ENCODE measurements around the gene JADE3.

The JADE3 gene

DNA sequence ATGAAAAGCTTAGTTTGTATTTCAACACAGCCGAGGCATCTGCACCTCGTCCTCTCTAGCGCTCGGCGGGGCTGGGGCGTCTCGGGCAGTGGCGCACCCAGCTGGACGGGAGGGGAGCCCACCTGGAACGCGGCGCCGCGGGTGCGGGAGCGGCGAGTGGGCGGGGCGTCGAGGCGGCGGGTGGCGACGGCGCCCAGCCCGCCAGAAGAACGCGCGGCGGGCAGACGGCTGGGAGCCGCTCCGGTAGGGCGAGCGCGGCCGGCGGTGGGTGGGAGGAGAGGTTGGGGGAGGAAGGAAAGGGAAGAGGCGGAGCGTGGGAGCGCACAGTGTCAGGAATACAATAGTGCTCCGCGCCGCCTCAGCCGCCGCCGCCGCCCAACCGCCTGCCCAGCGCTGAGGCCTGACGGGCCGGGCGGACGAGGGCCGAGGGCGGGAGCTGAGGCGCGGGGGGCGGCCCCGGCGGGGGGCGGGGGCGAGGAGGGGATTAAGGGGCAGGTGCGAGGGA, at the start of gene JADE3:
JADE3 (plus strand) TSS at position 324 of the 505 bp plus-strand sequence. CDS start 72,474 bp downstream, outside the sequence.
- DNase-seq = peak; percentile 42

DNA sequence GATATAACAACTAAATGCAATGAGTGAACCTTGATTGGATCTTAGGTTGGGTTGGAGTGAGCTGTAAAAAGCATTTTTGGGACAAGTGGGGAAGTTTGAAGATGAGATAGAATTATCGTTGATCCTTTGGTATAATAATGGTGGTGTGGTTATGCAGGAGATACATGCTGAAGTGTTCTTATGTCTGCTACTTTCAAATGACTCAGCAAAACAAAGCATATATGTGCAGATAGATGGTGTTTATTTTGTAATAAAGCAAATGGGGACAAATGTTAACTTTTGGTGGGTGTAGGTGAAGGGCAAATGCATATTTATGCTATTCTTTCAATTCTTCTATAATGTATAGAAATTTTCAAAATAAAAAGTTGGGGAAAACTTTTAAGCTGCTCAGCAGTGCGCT, 49.1 kb upstream of the JADE3 start:
- no peak for DNase-seq

DNA sequence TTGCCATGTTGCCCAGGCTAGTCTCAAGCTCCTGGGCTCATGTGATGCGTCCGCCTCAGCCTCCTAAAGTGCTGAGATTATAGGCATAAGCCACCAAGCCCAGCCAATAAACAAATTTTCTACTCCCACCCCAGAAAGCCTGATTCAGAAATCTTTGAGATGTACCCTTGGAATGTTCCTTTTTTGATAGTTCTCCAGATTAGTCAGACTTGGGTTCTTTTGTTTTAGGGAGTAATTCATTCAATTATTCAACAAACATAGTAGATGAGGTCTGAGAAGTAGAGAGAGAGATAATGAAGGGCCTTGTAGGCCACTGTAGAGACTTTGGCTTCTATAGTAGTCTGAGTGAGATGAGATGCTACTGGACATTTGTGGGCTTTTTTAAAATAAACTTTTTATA, 47.6 kb upstream of the JADE3 start:
- DNase-seq = no peak

DNA sequence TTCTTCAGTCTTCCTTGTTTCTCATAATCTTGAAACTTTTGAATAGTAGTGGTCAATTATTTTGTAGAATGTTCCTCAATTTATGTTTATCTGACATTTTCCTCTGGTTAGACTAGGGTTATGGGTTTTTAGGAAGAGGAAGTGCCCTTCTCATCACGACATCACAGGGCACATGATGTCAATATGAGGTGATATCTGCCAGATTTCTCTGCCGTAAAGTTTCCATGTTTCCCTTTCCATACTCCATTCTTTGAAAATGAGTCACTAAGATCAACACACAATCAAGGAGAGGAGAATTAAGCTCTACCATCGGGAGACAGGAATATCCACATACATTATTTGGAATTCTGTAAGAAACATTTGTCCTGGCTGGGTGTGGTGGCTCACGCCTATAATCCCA, 46.9 kb upstream of the JADE3 start:
- peak; percentile 61 for DNase-seq

DNA sequence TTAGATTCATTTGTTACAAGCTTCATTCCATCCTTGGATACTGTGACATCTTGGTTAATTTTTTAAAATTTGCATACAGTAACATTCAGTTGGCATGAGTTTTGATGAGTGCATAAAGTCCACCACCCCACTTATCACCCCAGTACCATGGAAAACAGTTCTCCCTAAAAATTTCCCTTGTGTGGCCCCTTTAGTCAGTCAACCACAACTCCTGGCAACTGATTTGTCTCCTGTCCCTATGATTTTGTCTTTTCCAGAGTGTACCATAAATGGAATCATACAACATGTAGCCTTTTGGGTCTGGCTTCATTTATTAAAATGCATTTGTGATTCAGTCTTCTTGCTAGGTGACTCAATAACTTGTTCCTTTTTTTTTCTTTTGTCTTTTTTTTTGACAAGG, 45.5 kb upstream of the JADE3 start:
- DNase-seq = no peak

DNA sequence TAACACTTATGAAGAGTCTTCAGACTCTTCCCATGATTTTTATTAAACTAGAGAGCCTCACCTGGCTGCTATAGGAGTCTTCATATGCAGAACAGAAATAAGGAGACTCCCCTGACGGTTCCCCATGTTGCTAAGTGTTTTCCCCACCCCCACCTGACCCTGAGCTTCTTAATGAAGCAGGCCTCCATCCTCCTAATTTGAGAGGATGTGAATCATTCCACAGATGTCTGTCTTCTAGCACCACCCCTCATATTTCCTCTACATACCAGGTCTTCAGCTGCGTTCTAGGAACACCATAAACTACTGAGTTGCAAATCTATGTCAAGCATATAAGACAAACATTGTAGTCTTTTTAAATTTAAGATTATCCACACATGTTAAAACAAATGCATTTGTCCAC, 38.5 kb upstream of the JADE3 start:
- DNase-seq = no peak

DNA sequence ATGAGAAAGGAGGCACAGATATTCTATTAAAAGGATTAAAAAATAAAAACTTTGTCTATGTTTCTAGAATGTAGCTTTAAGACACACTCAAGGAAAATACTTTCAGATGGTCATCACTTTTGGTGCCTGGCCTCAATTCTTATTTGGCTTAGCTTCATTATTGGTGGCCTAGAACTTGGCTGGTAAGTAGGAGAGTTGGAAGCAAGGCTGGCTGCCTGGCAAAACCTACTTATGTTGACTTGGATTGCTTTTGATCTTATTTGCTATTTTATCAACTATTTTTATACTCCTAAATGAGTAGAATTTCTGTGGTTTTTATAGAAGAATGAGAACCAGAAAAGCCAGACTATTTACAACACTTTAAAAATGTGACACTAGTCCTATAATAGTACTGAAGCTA, 35.3 kb upstream of the JADE3 start:
- DNase-seq = no peak

DNA sequence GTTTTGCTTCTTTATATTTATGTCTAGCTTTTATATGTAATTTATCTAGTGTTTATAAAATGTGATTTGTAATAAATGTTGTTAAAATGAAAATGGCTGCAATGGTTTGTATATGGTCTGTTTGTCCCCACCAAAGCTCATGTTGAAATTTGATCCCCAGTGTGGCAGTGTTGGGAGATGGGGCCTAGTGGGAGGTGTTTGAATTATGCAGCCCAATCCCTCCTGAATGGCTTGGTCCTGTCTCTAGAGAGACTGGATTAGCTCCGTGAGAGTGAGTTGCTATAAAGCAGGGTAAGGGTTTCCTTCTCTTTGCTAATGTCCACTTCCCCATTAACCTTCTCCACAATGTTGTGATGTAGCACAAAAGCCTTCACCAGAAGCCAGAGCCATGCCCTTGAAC, 30.0 kb upstream of the JADE3 start:
- DNase-seq = no peak

DNA sequence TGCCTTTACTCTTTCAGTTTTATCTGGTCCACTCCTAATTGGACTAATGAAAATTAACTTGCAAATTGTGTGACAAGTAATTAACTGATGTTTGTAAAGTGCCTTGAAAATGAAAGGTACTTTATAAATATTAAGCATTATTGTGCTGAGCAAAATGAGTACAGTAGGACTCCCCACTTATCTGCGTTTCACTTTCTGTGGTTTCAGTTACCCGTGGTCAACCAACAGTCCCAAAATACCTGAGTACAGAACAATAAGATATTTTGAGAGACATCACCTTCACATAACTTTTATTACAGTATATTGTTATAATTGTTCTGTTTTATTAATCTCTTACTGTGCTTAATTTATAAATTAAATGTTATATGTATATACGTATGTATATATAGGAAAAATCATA, 27.4 kb upstream of the JADE3 start:
- no peak for DNase-seq

DNA sequence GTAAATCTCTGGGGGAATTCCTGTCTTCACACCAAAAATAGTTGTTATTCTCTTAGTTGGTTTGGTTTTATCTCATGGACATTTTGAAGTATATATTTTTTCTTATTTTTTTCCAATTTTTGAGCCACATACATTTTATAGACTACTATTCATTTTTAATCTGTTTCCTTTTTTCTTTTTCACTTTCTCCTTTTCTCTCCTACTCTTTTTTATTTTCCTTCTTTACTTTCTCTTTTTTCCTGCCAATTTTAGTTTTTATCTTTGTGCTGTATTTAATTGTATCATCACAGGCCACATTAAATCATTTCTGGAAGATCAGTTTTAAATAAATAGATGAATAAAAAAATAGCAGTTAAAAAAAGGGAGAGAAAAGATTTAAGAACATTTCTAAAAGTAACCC, 14.0 kb upstream of the JADE3 start:
- no peak for DNase-seq

DNA sequence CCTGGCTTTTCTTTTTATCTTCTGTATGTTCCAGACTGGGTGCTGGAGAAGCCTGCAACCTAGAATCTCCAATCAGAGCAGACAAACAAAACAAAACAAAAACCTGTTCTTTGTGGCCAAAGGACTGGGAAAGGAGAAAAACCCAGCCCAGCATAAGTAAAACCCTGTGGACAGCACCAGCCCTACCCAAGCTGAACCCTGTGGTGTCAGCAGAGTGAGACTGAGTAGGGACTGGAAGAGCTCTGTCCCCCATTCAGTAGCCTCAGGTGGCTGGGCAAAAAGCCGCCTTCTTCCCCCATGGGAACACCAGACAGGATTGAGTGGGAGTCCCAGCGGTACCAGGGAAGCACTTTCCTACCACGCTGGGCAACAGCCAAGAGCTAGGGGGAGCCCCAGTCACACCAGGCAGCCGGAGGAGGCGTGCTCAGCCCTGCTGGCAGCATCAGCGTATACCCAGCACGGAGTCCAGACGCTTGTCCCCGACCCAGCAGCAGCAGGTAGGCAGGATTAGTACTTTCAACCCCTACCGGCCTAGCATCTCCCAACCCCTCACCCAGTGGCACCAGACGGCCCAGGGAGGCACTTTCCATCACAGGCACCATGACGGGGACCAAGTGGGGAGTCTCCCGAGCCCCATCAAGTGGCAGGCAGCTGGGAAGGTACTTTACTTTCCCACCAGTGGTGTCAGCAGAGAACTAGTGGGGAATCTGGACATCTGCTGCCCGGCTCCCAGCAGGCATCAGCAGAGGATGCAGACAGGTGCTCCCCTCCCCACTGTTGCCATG, 8.6 kb upstream of the JADE3 start:
- peak; percentile 42 for DNase-seq

DNA sequence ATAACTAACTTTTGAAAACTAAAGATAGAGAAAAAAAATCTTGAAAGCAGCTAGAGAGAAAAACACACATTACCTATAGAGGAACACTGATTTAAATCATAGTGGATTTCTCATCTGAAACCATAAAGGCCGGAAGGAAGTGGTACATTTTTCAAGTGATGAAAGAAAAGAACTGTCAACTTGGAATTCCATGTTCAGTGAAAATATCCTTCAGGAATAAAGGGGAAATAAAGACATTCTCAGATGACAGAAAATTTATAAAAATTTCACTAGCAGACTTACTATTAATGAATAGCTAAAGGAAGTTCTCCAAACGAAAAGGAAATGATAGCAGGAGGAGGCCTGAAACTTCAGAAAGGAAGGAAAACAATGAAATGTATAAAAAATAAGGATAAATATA, 7.6 kb upstream of the JADE3 start:
- DNase-seq = no peak

DNA sequence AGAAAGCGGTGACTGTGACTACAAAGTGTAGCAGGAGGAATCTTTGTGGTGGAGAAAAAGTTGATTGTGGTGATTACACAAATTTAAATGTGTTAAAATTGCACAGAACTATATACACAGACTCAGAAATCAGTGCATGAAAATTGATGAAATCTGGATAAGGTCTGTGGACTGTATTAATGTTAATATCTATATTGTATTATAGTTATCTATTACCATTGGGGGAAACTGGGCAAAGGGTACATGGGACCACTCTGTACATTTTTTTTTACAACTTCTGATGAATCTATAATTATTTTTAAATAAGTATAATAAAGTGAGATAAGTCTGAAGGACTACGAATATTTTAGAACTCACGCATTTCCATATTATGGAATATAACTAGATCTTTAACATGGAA, 1.8 kb upstream of the JADE3 start:
- DNase-seq = no peak

DNA sequence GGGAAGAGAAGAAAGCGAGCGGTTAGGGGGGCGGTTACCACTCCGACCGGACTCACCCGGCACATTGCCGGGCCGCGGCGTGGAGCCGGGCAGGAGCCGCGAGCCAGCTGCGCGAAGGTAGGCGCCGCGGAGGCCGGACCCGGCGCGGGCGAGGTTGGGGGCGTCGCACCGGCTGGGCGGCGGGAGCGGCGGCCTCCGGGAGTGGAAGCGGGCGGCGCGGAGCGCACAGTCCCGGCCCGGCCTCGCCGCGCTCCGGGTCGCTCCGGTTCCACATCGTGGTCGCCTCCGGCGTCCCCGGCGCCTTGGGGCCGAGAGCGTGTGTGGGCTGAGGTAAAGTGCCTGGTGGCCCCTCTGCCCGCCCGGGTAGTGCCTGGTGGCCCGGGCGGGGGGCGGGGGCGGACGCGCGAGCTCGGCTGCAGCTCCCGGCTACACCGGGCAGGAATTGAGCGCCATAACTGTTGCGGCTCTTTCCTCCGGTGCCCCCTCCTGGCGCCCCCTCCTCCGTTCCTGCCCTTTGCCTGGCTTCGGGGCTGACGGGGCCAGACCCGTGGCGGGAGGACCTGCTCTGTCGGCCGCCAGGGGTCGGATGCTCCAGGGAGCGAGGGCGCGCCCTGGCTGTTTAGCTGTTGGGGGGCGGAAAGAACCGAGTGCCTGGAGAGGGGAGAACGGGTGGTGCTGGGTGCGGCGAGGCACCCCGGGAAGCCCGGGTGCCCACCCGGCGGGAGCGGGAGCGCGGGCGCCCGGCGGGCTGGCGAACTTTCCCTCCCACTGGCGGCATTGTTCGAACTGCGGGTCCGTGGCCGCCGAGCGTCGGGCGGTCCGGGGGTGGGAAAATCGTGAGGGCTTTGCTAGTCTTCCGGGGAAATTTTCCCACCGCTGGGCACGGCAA, 626 bp downstream of the JADE3 start:
- DNase-seq = no peak

DNA sequence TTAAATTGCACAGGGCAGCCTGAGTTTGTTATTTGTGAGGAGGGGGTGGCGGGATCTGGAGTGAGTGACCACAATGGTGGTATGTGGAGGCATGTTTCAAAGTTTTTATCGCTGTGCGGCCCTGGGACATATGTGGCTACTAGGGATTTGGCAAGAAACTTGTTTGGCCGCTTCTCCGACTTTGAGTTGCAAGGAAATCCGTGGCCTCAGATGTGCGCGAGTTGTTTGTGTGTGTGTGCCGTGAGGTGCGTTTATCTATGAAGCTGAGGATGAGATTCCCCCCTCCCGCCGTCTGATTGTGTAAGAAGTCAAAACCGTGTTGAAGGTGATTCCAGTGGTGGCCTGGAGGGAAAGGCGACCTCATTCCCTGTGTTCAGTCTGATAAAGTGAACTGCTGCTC, 1.4 kb downstream of the JADE3 start:
- no peak for DNase-seq

DNA sequence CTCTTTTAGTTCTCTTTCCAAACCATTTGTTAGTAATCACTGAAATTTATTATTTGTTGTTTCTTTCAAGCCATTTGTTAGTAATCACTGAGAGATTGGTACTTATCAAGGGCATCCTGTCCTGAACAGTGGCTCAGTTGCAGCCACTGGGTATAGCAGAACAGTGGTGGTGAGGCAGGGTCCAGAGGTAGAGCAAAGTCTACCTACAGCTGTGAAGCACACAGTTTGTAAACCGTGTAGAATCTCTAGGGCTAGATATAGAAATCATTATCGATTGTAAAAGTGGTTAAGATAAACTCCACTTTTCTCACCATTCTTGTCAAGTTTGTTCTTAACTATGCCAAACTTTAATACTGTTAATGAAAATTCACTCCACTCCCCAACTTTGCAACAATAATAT, 4.1 kb downstream of the JADE3 start:
- DNase-seq = no peak

DNA sequence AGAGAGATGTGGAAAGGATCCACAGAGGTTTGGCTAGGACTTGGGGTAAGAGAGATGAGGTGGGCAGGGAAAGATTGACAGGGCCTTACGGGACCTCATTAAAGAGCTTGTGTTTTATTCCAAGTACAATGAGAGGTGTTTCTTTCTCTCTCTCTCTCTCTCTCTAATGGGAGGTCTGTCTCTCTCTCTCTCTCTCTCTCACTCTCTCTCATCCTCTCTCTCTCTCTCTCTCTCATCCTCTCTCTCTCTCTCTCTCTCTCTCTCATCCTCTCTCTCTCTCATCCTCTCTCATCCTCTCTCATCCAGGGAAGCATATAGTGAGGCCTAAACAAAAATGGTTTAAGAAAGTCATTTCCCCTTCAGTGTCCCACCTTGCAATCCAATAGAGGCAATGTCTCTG, 5.4 kb downstream of the JADE3 start:
- no peak for DNase-seq

DNA sequence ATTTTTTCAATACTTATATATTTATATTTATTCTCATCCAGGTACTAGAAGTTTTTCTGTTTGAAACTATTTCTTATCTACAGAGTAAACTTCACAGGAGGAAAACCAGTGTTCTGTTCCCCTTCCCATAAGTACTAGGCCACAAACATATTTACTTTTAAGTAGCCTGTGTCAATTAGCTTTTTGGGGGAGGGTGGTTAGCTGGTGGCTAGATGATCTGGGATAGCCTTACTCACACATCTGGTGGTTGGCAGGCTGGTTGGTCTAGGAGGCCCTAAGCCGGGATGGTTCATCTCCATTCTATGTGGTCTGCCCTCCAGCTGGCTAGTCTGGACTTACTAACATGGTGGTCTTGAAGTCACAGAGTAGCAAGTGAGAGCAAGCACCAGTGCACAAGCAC, 6.2 kb downstream of the JADE3 start:
- no peak for DNase-seq

DNA sequence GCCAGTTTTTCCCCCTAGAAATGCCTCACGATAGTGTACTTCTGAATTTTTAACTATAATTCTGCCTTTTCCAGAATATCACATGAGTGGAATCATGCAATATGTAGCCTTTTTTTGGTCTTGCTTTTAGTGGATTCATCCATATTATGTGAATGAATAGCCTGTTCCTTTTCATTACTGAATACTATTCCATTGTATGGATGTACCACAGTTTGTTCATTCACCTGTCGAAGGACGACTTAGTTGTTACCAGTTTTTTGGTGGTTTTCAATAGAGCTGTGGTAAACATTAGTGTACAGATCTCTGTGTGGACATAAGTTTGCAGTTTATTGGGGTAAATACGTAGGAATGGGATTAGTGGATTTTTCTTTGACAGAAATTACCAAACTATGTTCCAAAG, 8.0 kb downstream of the JADE3 start:
- DNase-seq = no peak

DNA sequence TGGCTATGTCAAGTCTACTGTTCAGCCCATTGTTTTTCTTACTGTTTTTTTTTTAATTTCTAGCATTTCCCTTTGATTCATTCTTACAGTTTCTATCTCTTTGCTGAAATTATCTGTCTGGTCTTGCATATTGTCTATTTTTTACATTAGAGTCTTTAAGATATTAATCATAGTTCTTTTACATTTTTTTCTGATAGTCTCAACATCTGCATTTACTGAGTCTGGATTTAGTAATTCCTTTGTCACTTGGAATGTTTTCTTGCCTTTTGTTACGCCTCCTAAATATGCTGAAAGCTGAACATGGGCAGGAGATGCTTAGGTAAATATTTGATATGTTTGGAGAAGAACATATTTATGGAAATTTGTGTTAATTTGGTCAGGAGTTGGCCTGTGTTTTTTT, 10.4 kb downstream of the JADE3 start:
- DNase-seq = no peak

DNA sequence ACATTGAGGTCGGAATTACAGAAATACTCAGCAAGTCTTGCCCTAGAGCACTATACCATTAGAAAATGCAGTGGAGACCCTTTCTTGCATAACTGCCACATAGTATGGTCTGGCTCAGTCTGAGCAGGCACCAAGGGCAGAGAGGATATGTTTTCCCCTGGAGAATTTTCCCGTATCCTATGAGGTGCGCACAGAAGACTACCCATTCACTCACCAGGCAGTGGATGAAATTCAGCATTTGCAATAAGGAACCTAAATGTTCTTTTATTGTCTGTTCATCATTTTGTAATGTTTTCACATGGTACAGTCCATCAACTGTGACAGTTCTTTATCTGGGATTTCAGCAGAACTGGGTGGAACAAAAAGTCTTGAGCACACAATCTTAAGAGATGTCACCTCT, 15.5 kb downstream of the JADE3 start:
- no peak for DNase-seq

DNA sequence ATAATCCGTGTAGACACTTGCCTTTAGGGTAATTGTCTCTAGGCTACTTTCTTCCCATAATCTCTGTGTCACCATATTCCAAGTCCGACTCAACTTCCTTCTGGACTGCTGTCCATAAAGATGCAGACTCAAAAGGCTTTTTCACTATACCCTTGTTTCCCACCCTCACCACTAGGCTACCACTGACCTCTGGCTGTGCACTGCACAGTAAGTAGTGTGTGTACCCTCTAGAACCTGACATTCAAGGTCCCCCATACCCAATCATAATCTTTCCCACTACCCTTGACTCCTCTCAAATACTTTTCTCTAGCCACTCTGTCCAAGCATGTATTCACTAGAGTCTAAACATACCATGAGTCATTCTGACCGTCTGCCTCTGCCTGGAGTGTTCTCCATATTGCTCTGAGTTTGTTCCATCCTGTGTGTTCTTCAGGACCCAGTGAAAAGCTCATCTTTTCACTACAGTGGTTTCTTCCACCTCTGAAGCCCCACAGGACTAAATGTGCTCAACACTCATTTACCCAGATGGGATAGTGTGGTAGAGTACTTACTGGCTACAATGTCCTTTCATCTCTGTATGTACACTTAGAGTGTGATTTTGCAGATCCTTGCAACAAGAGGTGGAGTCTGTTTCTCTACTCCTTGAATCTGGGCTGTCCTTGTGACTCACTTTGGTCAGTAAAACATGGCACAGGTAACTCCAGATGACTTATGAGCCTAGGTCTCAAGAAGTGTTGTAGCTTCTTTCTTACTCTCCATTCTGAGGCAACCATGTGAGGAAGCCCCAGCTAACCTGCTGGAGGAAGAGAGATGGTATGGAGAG, 17.4 kb downstream of the JADE3 start:
- no peak for DNase-seq

DNA sequence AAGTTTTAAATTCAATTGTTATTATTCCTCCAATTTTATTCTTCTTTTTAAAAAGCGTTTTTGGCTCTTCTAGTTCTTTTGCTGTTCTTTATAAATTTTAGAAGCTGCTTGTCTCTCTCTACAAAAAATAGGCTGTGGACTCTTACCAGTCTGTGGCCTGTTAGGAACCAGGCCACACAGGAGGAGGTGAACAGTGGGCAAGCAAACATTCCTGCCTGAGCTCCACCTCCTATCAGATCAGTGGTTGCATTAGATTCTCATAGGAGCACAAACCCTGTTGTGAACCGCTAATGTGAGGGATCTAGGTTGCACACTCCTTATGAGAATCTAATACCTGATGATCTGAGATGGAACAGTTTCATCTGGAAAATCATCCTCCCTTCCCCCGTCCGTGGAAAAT, 23.1 kb downstream of the JADE3 start:
- DNase-seq = no peak
